H9 (cell line): ENCODE measurements around the gene GBE1. TPM values are rescaled to one million over a fixed set of nuclear protein-coding genes. Genes with fewer than 3 reads are reported as not detected.

ENCODE experiments used
- DNase-seq: peaks from one replicate; pipeline ENCODE4 v3.0.0-alpha.2; 2017
- H2AFZ ChIP-seq: one replicate; pipeline ENCODE4 v1.6.1; 2013; ENCODE audit warnings: mild to moderate bottlenecking, low read length, control low read depth, moderate library complexity
- H2AK5ac ChIP-seq: 2 replicates; pipeline ENCODE4 v1.6.1; 2013; ENCODE audit warnings: low read length, control low read depth, mixed read lengths; ENCODE audit not compliant: insufficient read length
- H2BK120ac ChIP-seq: one replicate; pipeline ENCODE4 v1.6.1; 2013; ENCODE audit warnings: low read depth, mild to moderate bottlenecking, low read length, control low read depth, inconsistent platforms; ENCODE audit not compliant: poor library complexity, severe bottlenecking
- H2BK12ac ChIP-seq: 2 replicates; pipeline ENCODE4 v1.6.1; 2013; ENCODE audit warnings: low read length, control low read depth, mixed read lengths, low read depth; ENCODE audit not compliant: insufficient read length
- H2BK15ac ChIP-seq: 2 replicates; pipeline ENCODE4 v1.6.1; 2013; ENCODE audit warnings: low read depth, low read length, control low read depth
- H2BK20ac ChIP-seq: one replicate; pipeline ENCODE4 v1.6.1; 2013; ENCODE audit warnings: low read depth, mild to moderate bottlenecking, low read length, control low read depth, inconsistent platforms; ENCODE audit not compliant: poor library complexity, severe bottlenecking
- H2BK5ac ChIP-seq: 2 replicates; pipeline ENCODE4 v1.6.1; 2013; ENCODE audit warnings: low read length, control low read depth, mixed read lengths; ENCODE audit not compliant: insufficient read length
- H3K14ac ChIP-seq: 2 replicates; pipeline ENCODE4 v1.6.1; 2013; ENCODE audit warnings: low read length, control low read depth; ENCODE audit not compliant: insufficient read depth
- H3K18ac ChIP-seq: 2 replicates; pipeline ENCODE4 v1.6.1; 2013; ENCODE audit warnings: low read depth, mild to moderate bottlenecking, mixed read lengths, low read length, control low read depth; ENCODE audit not compliant: insufficient read length
- H3K23ac ChIP-seq: 2 replicates; pipeline ENCODE4 v1.6.1; 2013; ENCODE audit warnings: low read length, control low read depth, mixed read lengths, low read depth; ENCODE audit not compliant: insufficient read length
- H3K23me2 ChIP-seq: 2 replicates; pipeline ENCODE4 v1.6.1; 2013; ENCODE audit warnings: low read depth, mild to moderate bottlenecking, mixed read lengths, low read length, control low read depth; ENCODE audit not compliant: insufficient read length, poor library complexity, severe bottlenecking
- H3K27ac ChIP-seq: 2 replicates; pipeline ENCODE4 v1.5.1; 2013; ENCODE audit warnings: low read length, control low read depth, mixed read lengths, low read depth; ENCODE audit not compliant: insufficient read length
- H3K27me3 ChIP-seq: 2 replicates; pipeline ENCODE4 v1.6.1; 2013; ENCODE audit warnings: low read length, control low read depth, inconsistent platforms; ENCODE audit not compliant: insufficient read depth
- H3K4ac ChIP-seq: 2 replicates; pipeline ENCODE4 v1.6.1; 2013; ENCODE audit warnings: low read depth, mild to moderate bottlenecking, control low read depth, inconsistent platforms, low read length, moderate library complexity
- H3K4me1 ChIP-seq: 2 replicates; pipeline ENCODE4 v1.6.1; 2013; ENCODE audit warnings: low read length, control low read depth, inconsistent platforms; ENCODE audit not compliant: insufficient read depth
- H3K4me2 ChIP-seq: 2 replicates; pipeline ENCODE4 v1.6.1; 2013; ENCODE audit warnings: low read length, control low read depth, mixed read lengths; ENCODE audit not compliant: insufficient read length, insufficient read depth
- H3K56ac ChIP-seq: 2 replicates; pipeline ENCODE4 v1.6.1; 2013; ENCODE audit warnings: low read depth, mild to moderate bottlenecking, mixed read lengths, low read length, control low read depth; ENCODE audit not compliant: insufficient read length
- H3K79me1 ChIP-seq: 2 replicates; pipeline ENCODE4 v1.6.1; 2013; ENCODE audit warnings: low read depth, mild to moderate bottlenecking, moderate library complexity, low read length, control low read depth, inconsistent platforms; ENCODE audit not compliant: insufficient read depth, poor library complexity, severe bottlenecking
- H3K79me2 ChIP-seq: 2 replicates; pipeline ENCODE4 v1.6.1; 2013; ENCODE audit warnings: low read length, control low read depth, inconsistent platforms; ENCODE audit not compliant: insufficient read depth
- H3K9ac ChIP-seq: 2 replicates; pipeline ENCODE4 v1.6.1; 2013; ENCODE audit warnings: low read length, control low read depth, mixed read lengths; ENCODE audit not compliant: insufficient read length; ENCODE audit errors: extremely low read depth
- H3K9me3 ChIP-seq: one replicate; pipeline ENCODE4 v1.6.1; 2013; ENCODE audit warnings: low read depth, low read length, inconsistent platforms; ENCODE audit not compliant: control insufficient read depth
- H3T11ph ChIP-seq: one replicate; pipeline ENCODE4 v1.6.1; 2013; ENCODE audit warnings: mild to moderate bottlenecking, low read length, control low read depth, inconsistent platforms
- H4K20me1 ChIP-seq: one replicate; pipeline ENCODE4 v1.6.1; 2013; ENCODE audit not compliant: control insufficient read depth, insufficient read length, insufficient read depth
- H4K5ac ChIP-seq: 2 replicates; pipeline ENCODE4 v1.6.1; 2013; ENCODE audit warnings: low read depth, mild to moderate bottlenecking, mixed read lengths, low read length, control low read depth; ENCODE audit not compliant: insufficient read length
- H4K8ac ChIP-seq: replicated peaks from 2 replicates; pipeline ENCODE4 v1.6.1; 2013; ENCODE audit warnings: low read length, control low read depth, mixed read lengths, low read depth; ENCODE audit not compliant: insufficient read length
- H4K91ac ChIP-seq: 2 replicates; pipeline ENCODE4 v1.6.1; 2013; ENCODE audit warnings: low read depth, mild to moderate bottlenecking, moderate library complexity, mixed read lengths, low read length, control low read depth; ENCODE audit not compliant: insufficient read length
- H3K27ac Mint-ChIP-seq, 3 experiments: 2 replicates in 2 of 3; 3 replicates in 1 of 3; pipeline ENCODE4 v1.8.0; 2020 to 2021; ENCODE audit warnings: mixed read lengths in 3 of 3, mild to moderate bottlenecking in 1 of 3, moderate library complexity in 1 of 3
- H3K27me3 Mint-ChIP-seq: 2 replicates; pipeline ENCODE4 v1.8.0; 2021; ENCODE audit warnings: low read depth, mild to moderate bottlenecking, moderate library complexity, mixed read lengths
- H3K36me3 Mint-ChIP-seq, 3 experiments: 2 replicates in 2 of 3; 3 replicates in 1 of 3; pipeline ENCODE4 v1.8.0; 2020 to 2021; ENCODE audit warnings: low read depth in 3 of 3, mixed read lengths in 3 of 3; ENCODE audit not compliant: insufficient read depth in 1 of 3
- H3K4me1 Mint-ChIP-seq, 2 experiments: 2 replicates each; pipeline ENCODE4 v1.8.0; 2020; ENCODE audit warnings: mixed read lengths in 2 of 2
- H3K4me3 Mint-ChIP-seq, 2 experiments: 2 replicates in 1 of 2; 3 replicates in 1 of 2; pipeline ENCODE4 v1.8.0; 2020 to 2021; ENCODE audit warnings: mild to moderate bottlenecking in 2 of 2, mixed read lengths in 2 of 2, moderate library complexity in 1 of 2
- H3K9me3 Mint-ChIP-seq, 2 experiments: 2 replicates in 1 of 2; 3 replicates in 1 of 2; pipeline ENCODE4 v1.8.0; 2020; ENCODE audit warnings: mild to moderate bottlenecking in 2 of 2, mixed read lengths in 2 of 2, moderate library complexity in 1 of 2
- CTCF ChIP-seq: fragments of 200-600 bp; sonication (generic); conservative IDR thresholded peaks from 3 replicates; pipeline ENCODE4 v1.8.0; 2021; ENCODE audit warnings: antibody characterized with exemption, mild to moderate bottlenecking
- WGBS: extraction: QIAGEN DNeasy Blood & Tissue Kit; methylation state at CpG from one replicate; pipeline ENCODE4 v1.1.7; 2013; ENCODE audit warnings: missing lambda C conversion rate, low lambda C conversion rate, mixed read lengths; ENCODE audit not compliant: insufficient read length; ENCODE audit errors: extremely low coverage; 5-methylcytosine and 5-hydroxymethylcytosine counted together
- total RNA-seq: library from RNA; stranded (reverse); gene quantifications from 2 replicates; pipeline ENCODE4 v1.2.1, GENCODE V29; 2021

Gene GBE1
- total RNA-seq, 1 experiment from 2014 or later, result 13.8 TPM

- H3K27ac Mint-ChIP-seq, result no peak overlapping the region
- peaks cover 2 to 11% of the 10 kb centered on the region in 2 experiments for H3K4me1 Mint-ChIP-seq
- no peaks in the 10 kb centered on the region; a peak in 1 of 5 replicates for H3K9me3 Mint-ChIP-seq
- no peak overlapping the region for H3K27ac ChIP-seq
- no peak overlapping the region for H4K5ac ChIP-seq
- H2BK15ac ChIP-seq, result no peak overlapping the region
- H3K4ac ChIP-seq, result no peak overlapping the region
- H3K56ac ChIP-seq, result no peak overlapping the region
- H2AK5ac ChIP-seq, result no peak overlapping the region
- no peak overlapping the region for H4K91ac ChIP-seq
- no peak overlapping the region for H3K14ac ChIP-seq
- no peak overlapping the region for H3K23ac ChIP-seq
- no peak overlapping the region for H3K18ac ChIP-seq
- H2BK12ac ChIP-seq, result no peak overlapping the region
- DNase-seq, result no peak
- no peak overlapping the region for H4K8ac ChIP-seq
- H3K9me3 ChIP-seq, result no peaks in the 10 kb centered on the region
- no peak overlapping the region for H2BK120ac ChIP-seq
- H3K79me1 ChIP-seq, result no peaks in the 10 kb centered on the region
- no peaks in the 10 kb centered on the region for H3K23me2 ChIP-seq
- no peaks in the 10 kb centered on the region for H3K27me3 ChIP-seq
- no peaks in the 10 kb centered on the region for H3K79me2 ChIP-seq
- no CpG with 5 or more reads among the region's 2 CpGs for WGBS
- no peaks in the 10 kb centered on the region for H3K4me1 ChIP-seq
- no peaks in the 10 kb centered on the region for H3K36me3 Mint-ChIP-seq
- H3K9ac ChIP-seq, result no peak overlapping the region
- no peak overlapping the region for H2BK20ac ChIP-seq
- H4K20me1 ChIP-seq, result no peaks in the 10 kb centered on the region
- no peak overlapping the region for H3K4me3 Mint-ChIP-seq
- TF ChIP-seq CTCF, result no peak
- H3K4me2 ChIP-seq, result no peak overlapping the region
- no peaks in the 10 kb centered on the region for H3K27me3 Mint-ChIP-seq
- no peak overlapping the region for H3T11ph ChIP-seq
- H2AFZ ChIP-seq, result no peak overlapping the region
- H2BK5ac ChIP-seq, result no peak overlapping the region
Measured at GRCh38 chr3:81451140-81451539, 310.3 kb downstream of the GBE1 start.
